ENCODE results near the gene CFAP74.

Gene CFAP74

DNA sequence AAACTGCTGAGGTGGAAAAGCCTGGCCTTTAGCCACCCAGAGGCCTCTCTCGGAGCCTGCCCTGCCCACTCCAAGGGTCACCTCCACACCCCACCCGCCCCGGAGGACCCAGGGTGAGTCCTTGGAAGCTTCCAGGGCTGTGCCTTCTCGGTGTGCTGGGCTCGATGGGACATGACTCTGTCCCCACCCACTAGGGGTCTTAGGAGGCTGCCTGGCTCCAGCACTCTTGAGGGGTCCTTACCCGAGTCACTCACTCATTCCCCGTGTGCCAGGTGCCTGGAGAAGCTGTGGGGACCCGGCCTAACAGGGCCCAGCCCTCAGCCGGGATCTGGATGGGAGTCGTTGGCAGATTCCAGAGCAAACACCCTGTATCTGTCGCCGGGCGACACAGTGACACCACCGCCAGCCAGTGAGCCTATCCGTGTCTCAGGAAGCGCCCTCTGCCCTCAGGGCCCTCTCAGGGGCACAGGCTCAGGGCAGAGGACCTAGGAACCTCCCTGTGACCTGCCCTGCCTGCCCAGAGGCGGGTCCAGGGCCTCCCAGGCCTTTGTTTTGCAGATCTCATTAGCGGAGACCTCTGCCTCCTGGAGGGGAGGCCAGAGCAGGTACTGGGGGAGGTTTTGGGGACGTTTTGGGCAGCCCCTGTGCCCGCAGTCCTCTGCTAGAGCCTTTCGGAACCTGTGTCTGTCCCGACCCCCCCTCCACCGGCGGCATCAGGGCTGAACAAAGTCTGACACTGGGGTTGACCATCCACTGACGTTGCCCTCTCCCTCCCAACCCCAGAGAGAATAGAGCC lies 43.6 kb upstream of the CFAP74 start:
- H3K4me1 ChIP-seq (ENCODE audit: insufficient read depth, low read length) = peaks cover 13% of the 10 kb centered on the region
- H3K9ac ChIP-seq (ENCODE audit: low read depth, low read length) = no peak overlapping the region
- WGBS = 25% methylated on average over 25 of the region's 25 CpGs
- H3K27me3 ChIP-seq (ENCODE audit: insufficient read depth, low read length) = peaks cover 42% of the 10 kb centered on the region
- H3K9me3 ChIP-seq (ENCODE audit: insufficient read depth, low read depth, low read length) = no peaks in the 10 kb centered on the region
- H3K27ac ChIP-seq (ENCODE audit: low read depth, low read length) = no peak overlapping the region
- H3K36me3 ChIP-seq (ENCODE audit: insufficient read depth, low read length) = no peaks in the 10 kb centered on the region
- H3K4me3 ChIP-seq (ENCODE audit: low read length) = peak overlapping the region; percentile 28; the same call in 1 of the 2 replicates

DNA sequence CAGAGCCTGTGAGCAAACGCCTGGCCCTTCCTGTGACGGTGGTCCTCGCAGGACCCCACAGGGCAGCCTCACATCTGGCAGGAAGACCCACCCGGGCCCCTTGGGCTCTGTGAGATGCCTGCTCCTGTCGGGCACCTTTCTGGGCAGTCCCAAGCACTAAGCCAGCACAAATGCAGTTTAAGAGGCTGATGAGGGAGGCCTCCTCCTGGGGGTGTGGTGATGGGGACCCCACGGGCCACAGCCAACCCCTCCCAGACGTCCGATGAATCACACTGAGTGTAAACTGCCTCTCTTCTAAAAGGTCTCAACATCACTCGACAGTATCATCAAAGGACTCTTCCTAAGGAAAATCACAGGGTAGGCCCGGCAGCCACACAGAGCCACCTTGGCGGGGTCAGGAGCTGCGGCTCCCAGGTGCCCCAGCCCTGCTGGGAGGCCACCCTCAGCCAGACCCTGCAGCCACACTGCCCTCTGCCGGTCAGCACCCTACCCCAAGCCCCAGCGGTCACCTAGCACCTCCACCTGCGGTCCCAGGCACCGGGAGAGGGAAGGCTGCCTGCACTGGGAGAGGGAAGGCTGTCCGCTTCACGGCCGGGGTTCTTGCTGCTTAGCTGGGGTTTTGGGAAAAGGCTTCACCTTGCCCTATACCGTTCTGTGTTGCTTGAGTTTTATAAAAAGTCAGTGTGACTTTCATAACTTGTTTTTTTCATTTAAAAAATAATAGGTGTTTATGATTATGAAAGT lies 42.8 kb upstream of the CFAP74 start:
- H3K27me3 ChIP-seq (ENCODE audit: insufficient read depth, low read length) = peaks cover 36% of the 10 kb centered on the region
- H3K27ac ChIP-seq (ENCODE audit: low read depth, low read length) = no peak overlapping the region
- H3K9ac ChIP-seq (ENCODE audit: low read depth, low read length) = no peak overlapping the region
- H3K36me3 ChIP-seq (ENCODE audit: insufficient read depth, low read length) = no peaks in the 10 kb centered on the region
- WGBS = 49% methylated on average over 20 of the region's 20 CpGs
- H3K9me3 ChIP-seq (ENCODE audit: insufficient read depth, low read depth, low read length) = no peaks in the 10 kb centered on the region
- no peak overlapping the region for H3K4me3 ChIP-seq (ENCODE audit: low read length)
- H3K4me1 ChIP-seq (ENCODE audit: insufficient read depth, low read length) = peaks cover 13% of the 10 kb centered on the region

- Histone ChIP-seq H3K4me3 (ENCODE audit: low read length) (no peak overlapping the region), H3K4me1 (ENCODE audit: insufficient read depth, low read length) (peaks cover 13% of the 10 kb centered on the region), H3K27ac (ENCODE audit: low read depth, low read length) (no peak overlapping the region), H3K9me3 (ENCODE audit: insufficient read depth, low read depth, low read length) (no peaks in the 10 kb centered on the region), H3K9ac (ENCODE audit: low read depth, low read length) (no peak overlapping the region), H3K27me3 (ENCODE audit: insufficient read depth, low read length) (peaks cover 28% of the 10 kb centered on the region), H3K36me3 (ENCODE audit: insufficient read depth, low read length) (no peaks in the 10 kb centered on the region)
- 89% methylated on average over 15 of the region's 15 CpGs for WGBS
Measured at GRCh38 chr1:2045468-2046173, 42.0 kb upstream of the CFAP74 start.

DNA sequence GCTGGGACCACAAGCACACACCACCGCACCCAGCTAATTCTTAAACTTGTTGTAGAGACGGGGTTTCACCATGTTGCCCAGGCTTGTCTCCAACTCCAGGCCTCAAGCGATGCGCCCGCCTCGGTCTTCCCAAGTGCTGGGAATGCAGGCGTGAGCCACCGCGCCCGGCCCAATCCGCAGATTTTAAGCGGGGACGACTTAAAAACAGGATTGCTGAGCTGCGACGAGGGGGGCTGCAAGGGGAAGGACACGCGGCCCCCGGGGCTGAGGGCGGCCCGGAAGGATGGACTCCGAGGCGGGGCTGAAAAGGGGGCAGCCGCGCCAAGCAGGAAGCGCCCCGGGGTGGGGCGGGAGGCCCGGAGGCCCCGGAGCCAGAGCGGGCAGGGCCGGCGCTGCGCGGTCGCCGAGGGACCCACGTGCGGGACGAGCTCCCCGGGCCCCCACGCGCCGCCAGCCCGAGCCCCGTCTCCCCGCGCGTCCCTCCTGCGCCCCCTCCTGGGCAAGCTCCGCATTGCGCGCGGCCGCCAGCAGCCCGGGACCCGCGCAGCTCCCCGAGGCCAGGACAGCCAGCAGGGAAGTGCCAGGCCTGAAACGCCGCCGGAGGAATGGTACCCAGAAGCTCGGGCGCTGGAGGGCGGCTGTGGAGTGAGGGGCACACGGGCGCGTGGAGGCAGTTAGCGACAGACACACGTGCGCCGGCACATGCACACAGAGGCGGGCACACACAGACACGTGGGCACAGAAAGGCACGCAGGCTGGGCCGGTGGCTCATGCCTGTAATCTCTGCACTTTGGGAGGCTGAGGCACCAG lies 41.1 kb upstream of the CFAP74 start:
- Histone ChIP-seq H3K9me3 (ENCODE audit: insufficient read depth, low read depth, low read length) (no peaks in the 10 kb centered on the region), H3K4me3 (ENCODE audit: low read length) (peak overlapping the region; percentile 33), H3K27ac (ENCODE audit: low read depth, low read length) (no peak overlapping the region), H3K27me3 (ENCODE audit: insufficient read depth, low read length) (peaks cover 28% of the 10 kb centered on the region), H3K4me1 (ENCODE audit: insufficient read depth, low read length) (peaks cover 13% of the 10 kb centered on the region), H3K36me3 (ENCODE audit: insufficient read depth, low read length) (no peaks in the 10 kb centered on the region), H3K9ac (ENCODE audit: low read depth, low read length) (peak overlapping the region; percentile 66)
- 17% methylated on average over 75 of the region's 75 CpGs for whole genome bisulfite sequencing

GRCh38 chr1:2043886-2044285 lies 40.3 kb upstream of the CFAP74 start:
- no peaks in the 10 kb centered on the region for H3K9me3 ChIP-seq (ENCODE audit: insufficient read depth, low read depth, low read length)
- H3K27me3 ChIP-seq (ENCODE audit: insufficient read depth, low read length) = peaks cover 28% of the 10 kb centered on the region
- peaks cover 13% of the 10 kb centered on the region for H3K4me1 ChIP-seq (ENCODE audit: insufficient read depth, low read length)
- H3K27ac ChIP-seq (ENCODE audit: low read depth, low read length) = no peak overlapping the region
- no peak overlapping the region for H3K9ac ChIP-seq (ENCODE audit: low read depth, low read length)
- 91% methylated on average over 4 of the region's 4 CpGs for WGBS
- no peak overlapping the region for H3K4me3 ChIP-seq (ENCODE audit: low read length)
- H3K36me3 ChIP-seq (ENCODE audit: insufficient read depth, low read length) = no peaks in the 10 kb centered on the region

- no peaks in the 10 kb centered on the region for H3K36me3 ChIP-seq (ENCODE audit: insufficient read depth, low read length)
- H3K4me3 ChIP-seq (ENCODE audit: low read length) = no peak overlapping the region
- H3K4me1 ChIP-seq (ENCODE audit: insufficient read depth, low read length) = peaks cover 13% of the 10 kb centered on the region
- no peak overlapping the region for H3K9ac ChIP-seq (ENCODE audit: low read depth, low read length)
- peaks cover 21% of the 10 kb centered on the region for H3K27me3 ChIP-seq (ENCODE audit: insufficient read depth, low read length)
- WGBS = 91% methylated on average over 41 of the region's 41 CpGs
- no peaks in the 10 kb centered on the region for H3K9me3 ChIP-seq (ENCODE audit: insufficient read depth, low read depth, low read length)
- H3K27ac ChIP-seq (ENCODE audit: low read depth, low read length) = no peak overlapping the region
Measured at GRCh38 chr1:2042830-2043773, 39.5 kb upstream of the CFAP74 start.

DNA sequence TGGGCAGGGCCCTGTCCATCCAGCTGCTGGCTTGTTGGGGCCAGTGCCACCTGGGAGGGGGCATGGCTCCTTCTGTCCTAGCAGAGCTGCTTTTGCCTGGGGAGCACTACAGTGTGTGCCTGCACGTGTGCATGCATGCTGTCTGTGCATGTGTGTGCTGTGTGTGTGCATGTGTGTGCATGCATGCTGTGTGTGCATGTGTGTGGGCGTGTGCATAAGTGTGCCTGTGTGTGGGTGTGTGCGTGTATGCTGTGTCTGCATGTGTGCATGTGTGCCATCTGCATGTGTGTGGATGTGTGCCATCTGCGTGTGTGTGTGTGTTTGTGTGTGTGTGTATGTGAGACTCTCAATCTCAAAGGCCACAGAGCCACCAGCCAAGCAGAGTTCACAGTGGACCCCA lies 38.3 kb upstream of the CFAP74 start:
- Histone ChIP-seq H3K27ac (ENCODE audit: low read depth, low read length) (no peak overlapping the region), H3K4me3 (ENCODE audit: low read length) (no peak overlapping the region), H3K9me3 (ENCODE audit: insufficient read depth, low read depth, low read length) (no peaks in the 10 kb centered on the region), H3K4me1 (ENCODE audit: insufficient read depth, low read length) (peaks cover 3% of the 10 kb centered on the region), H3K36me3 (ENCODE audit: insufficient read depth, low read length) (no peaks in the 10 kb centered on the region), H3K9ac (ENCODE audit: low read depth, low read length) (no peak overlapping the region), H3K27me3 (ENCODE audit: insufficient read depth, low read length) (peaks cover 11% of the 10 kb centered on the region)
- 93% methylated on average over 4 of the region's 4 CpGs for WGBS

DNA sequence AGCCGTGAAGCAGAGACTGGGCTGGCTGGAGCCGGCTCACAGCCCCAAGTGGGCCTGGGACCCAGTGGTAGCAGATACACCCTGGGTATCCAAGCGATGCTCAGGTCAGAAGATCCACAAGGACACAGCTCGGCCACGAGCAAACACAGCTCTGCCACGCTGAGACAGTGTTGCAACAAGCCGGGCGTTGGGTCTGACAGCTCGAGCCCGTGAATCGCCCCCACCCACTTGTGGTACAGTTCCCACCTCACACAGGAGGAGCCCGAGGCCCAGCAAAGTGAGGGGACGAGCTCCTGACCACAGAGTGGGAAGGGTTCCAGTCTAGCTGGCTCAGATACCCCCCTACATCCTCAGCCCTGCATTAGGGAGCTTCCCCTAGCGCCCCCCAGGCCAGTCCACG lies 37.7 kb upstream of the CFAP74 start:
- peaks cover 11% of the 10 kb centered on the region for H3K27me3 ChIP-seq (ENCODE audit: insufficient read depth, low read length)
- 91% methylated on average over 15 of the region's 15 CpGs for WGBS

DNA sequence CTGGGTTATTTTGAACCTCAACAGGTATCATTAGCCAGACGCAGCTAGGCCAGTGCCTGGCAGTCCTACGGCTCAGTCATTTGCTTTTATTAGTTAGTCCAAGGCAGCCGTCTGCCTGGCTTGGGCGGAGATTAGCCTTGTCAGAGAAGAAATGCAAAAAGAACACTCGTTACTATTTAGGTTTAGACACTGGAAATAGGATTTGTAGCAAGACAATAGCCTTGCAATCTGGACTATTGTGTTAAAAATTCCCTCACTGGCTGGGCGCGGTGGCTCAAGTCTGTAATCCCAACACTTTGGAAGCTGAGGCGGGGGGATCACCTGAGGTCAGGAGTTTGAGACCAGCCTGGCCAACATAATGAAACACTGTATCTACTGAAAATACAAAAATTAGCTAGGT lies 35.7 kb upstream of the CFAP74 start:
- Histone ChIP-seq H3K36me3 (ENCODE audit: insufficient read depth, low read length) (no peaks in the 10 kb centered on the region), H3K27me3 (ENCODE audit: insufficient read depth, low read length) (0 out of 2 replicates have a peak, but pooled peaks cover 5% of the 10 kb centered on the region), H3K9me3 (ENCODE audit: insufficient read depth, low read depth, low read length) (no peaks in the 10 kb centered on the region), H3K4me1 (ENCODE audit: insufficient read depth, low read length) (no peaks in the 10 kb centered on the region), H3K27ac (ENCODE audit: low read depth, low read length) (no peak overlapping the region), H3K4me3 (ENCODE audit: low read length) (no peak overlapping the region), H3K9ac (ENCODE audit: low read depth, low read length) (no peak overlapping the region)
- WGBS = 95% methylated on average over 8 of the region's 8 CpGs

More for the DNA sequence above, 37.7 kb upstream of the CFAP74 start:
- Histone ChIP-seq H3K9ac (ENCODE audit: low read depth, low read length) (no peak overlapping the region), H3K36me3 (ENCODE audit: insufficient read depth, low read length) (no peaks in the 10 kb centered on the region), H3K4me3 (ENCODE audit: low read length) (no peak overlapping the region), H3K4me1 (ENCODE audit: insufficient read depth, low read length) (no peaks in the 10 kb centered on the region), H3K9me3 (ENCODE audit: insufficient read depth, low read depth, low read length) (no peaks in the 10 kb centered on the region), H3K27ac (ENCODE audit: low read depth, low read length) (no peak overlapping the region)

GRCh38 chr1:2038229-2038628 lies 34.6 kb upstream of the CFAP74 start:
- 92% methylated on average over 8 of the region's 8 CpGs for WGBS
- H3K9me3 ChIP-seq (ENCODE audit: insufficient read depth, low read depth, low read length) = no peaks in the 10 kb centered on the region
- no peak overlapping the region for H3K9ac ChIP-seq (ENCODE audit: low read depth, low read length)
- no peaks in the 10 kb centered on the region for H3K27me3 ChIP-seq (ENCODE audit: insufficient read depth, low read length)
- no peaks in the 10 kb centered on the region for H3K36me3 ChIP-seq (ENCODE audit: insufficient read depth, low read length)
- no peak overlapping the region for H3K4me3 ChIP-seq (ENCODE audit: low read length)
- no peak overlapping the region for H3K27ac ChIP-seq (ENCODE audit: low read depth, low read length)
- no peaks in the 10 kb centered on the region for H3K4me1 ChIP-seq (ENCODE audit: insufficient read depth, low read length)
